ENCODE data around the gene DRC1. TPM values are rescaled to one million over a fixed set of nuclear protein-coding genes. Genes with fewer than 3 reads are reported as not detected.
A peak's percentile ranks its signal among the peaks of the same experiment; 100 is the strongest.

Gene DRC1
- total and polyA plus RNA-seq, 5 donors from 2014 or later: not detected

DNA sequence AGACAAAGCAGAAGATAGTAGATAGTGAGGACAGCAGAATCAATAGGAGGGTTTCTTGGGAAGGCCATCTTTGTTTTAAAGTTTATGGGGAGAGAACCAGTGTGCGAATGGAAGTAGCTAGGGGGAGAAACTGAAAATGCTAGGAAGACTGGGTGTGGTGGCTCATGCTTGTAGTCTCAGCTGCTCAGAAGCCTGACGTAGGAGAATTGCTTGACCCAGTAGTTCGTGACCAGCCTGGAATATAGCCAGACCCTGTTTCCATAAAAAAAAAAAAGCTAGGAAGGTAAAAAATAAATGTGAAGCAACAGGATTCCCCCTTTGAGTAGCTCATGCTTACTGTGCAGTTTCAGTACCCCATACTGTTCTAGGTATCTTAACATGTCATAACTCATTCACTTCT is 19.2 kb upstream of the DRC1 start:
- Mint-ChIP-seq H3K4me3 (no peak overlapping the region), H3K36me3 (peaks cover 36% of the 10 kb centered on the region), H3K9me3 (no peaks in the 10 kb centered on the region), H3K4me1 (peaks cover 0 to 17% (median 11%) of the 10 kb centered on the region in 4 donors), H3K27ac (peak overlapping the region in 1 of 3 donors; percentile 43), H3K27me3 (no peaks in the 10 kb centered on the region)
- ATAC-seq (ENCODE audit: low read depth in 2 of 2) (no peak), DNase-seq (no peak)
- H3K4me1 ChIP-seq (ENCODE audit: control insufficient read depth, insufficient read depth, low read length, poor library complexity, severe bottlenecking): no peaks in the 10 kb centered on the region
- H3K4me3 ChIP-seq (ENCODE audit: low read depth, low read length): no peak overlapping the region
- H3K9me3 ChIP-seq (ENCODE audit: control insufficient read depth in 2 of 2, low read length in 2 of 2): no peaks in the 10 kb centered on the region
- no peaks in the 10 kb centered on the region for H3K27me3 ChIP-seq (ENCODE audit: control insufficient read depth, insufficient read depth, low read length)
- peaks cover 30% of the 10 kb centered on the region for H3K36me3 ChIP-seq (ENCODE audit: control insufficient read depth, insufficient read depth, low read length)
- H3K27ac ChIP-seq (ENCODE audit: insufficient read depth, low read length, poor library complexity, severe bottlenecking): no peak overlapping the region

DNA sequence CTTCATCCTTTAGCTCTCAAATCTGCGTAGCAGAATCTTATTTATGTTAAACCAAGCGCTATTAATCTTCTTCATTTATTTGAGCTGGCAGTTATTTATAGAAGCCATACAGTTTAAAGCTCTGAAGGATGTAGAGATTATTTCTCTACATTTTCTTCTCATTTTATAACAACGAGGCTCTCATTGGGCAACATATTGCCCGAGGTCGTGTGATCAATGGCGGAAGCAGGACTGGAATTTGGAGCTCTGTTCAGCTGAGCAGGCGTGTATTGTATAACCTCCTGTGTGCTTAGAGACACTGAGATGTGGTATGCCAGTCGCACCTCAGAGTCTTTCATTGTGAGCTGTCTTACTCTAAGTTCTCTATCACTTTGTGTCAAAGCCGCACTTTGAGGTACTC is 17.5 kb upstream of the DRC1 start:
- no peak overlapping the region for H3K27ac ChIP-seq (ENCODE audit: insufficient read depth, low read length, poor library complexity, severe bottlenecking)
- peaks cover 26% of the 10 kb centered on the region for H3K36me3 Mint-ChIP-seq
- H3K27me3 Mint-ChIP-seq: no peaks in the 10 kb centered on the region
- H3K9me3 Mint-ChIP-seq: no peaks in the 10 kb centered on the region
- no peak for ATAC-seq (ENCODE audit: low read depth in 2 of 2)
- H3K4me3 Mint-ChIP-seq: no peak overlapping the region
- no peak for DNase-seq
- no peak overlapping the region for H3K4me3 ChIP-seq (ENCODE audit: low read depth, low read length)
- peaks cover 0 to 11% (median 2%) of the 10 kb centered on the region in 4 donors for H3K4me1 Mint-ChIP-seq
- peak overlapping the region in 1 of 3 donors; percentile 21 for H3K27ac Mint-ChIP-seq
- peaks cover 31% of the 10 kb centered on the region for H3K36me3 ChIP-seq (ENCODE audit: control insufficient read depth, insufficient read depth, low read length)
- no peaks in the 10 kb centered on the region for H3K4me1 ChIP-seq (ENCODE audit: control insufficient read depth, insufficient read depth, low read length, poor library complexity, severe bottlenecking)
- no peaks in the 10 kb centered on the region for H3K27me3 ChIP-seq (ENCODE audit: control insufficient read depth, insufficient read depth, low read length)
- no peaks in the 10 kb centered on the region for H3K9me3 ChIP-seq (ENCODE audit: control insufficient read depth in 2 of 2, low read length in 2 of 2)

DNA sequence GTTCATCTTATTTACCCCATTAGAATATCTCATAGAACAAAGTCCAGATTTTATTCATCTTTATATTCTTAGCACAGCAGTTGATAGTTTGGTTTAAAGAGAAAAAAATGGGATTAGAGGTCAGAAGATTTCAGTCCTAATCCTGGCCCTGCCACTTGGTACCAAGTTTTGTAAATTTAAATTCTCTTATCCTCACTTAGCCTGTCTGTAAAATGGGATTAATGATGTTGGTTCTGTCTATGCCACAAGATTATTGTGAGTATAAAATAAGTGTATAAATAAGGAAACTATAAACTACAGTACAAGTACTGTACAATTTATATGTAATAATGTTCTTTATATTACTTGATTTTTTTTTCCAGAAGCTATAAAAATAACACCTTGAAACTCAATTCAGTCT is 17.1 kb upstream of the DRC1 start:
- Mint-ChIP-seq H3K27ac (no peak overlapping the region), H3K9me3 (no peaks in the 10 kb centered on the region), H3K36me3 (peaks cover 28% of the 10 kb centered on the region), H3K4me3 (no peak overlapping the region), H3K4me1 (peaks cover 0 to 11% (median 2%) of the 10 kb centered on the region in 4 donors), H3K27me3 (no peaks in the 10 kb centered on the region)
- Histone ChIP-seq H3K36me3 (ENCODE audit: control insufficient read depth, insufficient read depth, low read length) (peaks cover 35% of the 10 kb centered on the region), H3K4me1 (ENCODE audit: control insufficient read depth, insufficient read depth, low read length, poor library complexity, severe bottlenecking) (no peaks in the 10 kb centered on the region), H3K4me3 (ENCODE audit: low read depth, low read length) (no peak overlapping the region), H3K9me3 (ENCODE audit: control insufficient read depth in 2 of 2, low read length in 2 of 2) (no peaks in the 10 kb centered on the region), H3K27me3 (ENCODE audit: control insufficient read depth, insufficient read depth, low read length) (no peaks in the 10 kb centered on the region), H3K27ac (ENCODE audit: insufficient read depth, low read length, poor library complexity, severe bottlenecking) (no peak overlapping the region)
- ATAC-seq (ENCODE audit: low read depth in 2 of 2): no peak
- DNase-seq: no peak

DNA sequence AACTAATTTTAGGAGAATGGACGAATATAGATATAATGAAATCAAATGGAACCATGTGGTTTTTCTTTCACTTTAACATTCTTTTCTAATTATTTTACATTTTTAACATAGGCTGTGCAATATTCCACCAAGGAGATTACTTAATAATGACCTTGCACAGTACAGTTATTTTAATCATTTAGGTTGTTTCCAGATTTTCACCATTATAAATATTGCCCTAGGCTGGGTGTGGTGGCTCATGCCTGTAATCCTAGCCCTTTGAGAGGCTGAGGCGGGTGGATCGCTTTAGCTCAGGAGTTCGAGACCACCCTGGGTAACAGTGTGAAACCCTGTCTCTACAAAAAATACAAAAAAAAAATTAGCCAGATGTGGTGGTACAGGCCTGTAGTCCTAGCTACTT is 14.5 kb upstream of the DRC1 start:
- Mint-ChIP-seq H3K4me1 (peaks cover 0 to 7% (median 0%) of the 10 kb centered on the region in 4 donors), H3K27ac (no peak overlapping the region), H3K27me3 (no peaks in the 10 kb centered on the region), H3K36me3 (peaks cover 27% of the 10 kb centered on the region), H3K4me3 (no peak overlapping the region), H3K9me3 (no peaks in the 10 kb centered on the region)
- no peaks in the 10 kb centered on the region for H3K4me1 ChIP-seq (ENCODE audit: control insufficient read depth, insufficient read depth, low read length, poor library complexity, severe bottlenecking)
- ATAC-seq (ENCODE audit: low read depth in 2 of 2) (no peak), DNase-seq (no peak)
- no peak overlapping the region for H3K27ac ChIP-seq (ENCODE audit: insufficient read depth, low read length, poor library complexity, severe bottlenecking)
- no peak overlapping the region for H3K4me3 ChIP-seq (ENCODE audit: low read depth, low read length)
- no peaks in the 10 kb centered on the region for H3K9me3 ChIP-seq (ENCODE audit: control insufficient read depth in 2 of 2, low read length in 2 of 2)
- no peaks in the 10 kb centered on the region for H3K27me3 ChIP-seq (ENCODE audit: control insufficient read depth, insufficient read depth, low read length)
- H3K36me3 ChIP-seq (ENCODE audit: control insufficient read depth, insufficient read depth, low read length): peaks cover 40% of the 10 kb centered on the region

DNA sequence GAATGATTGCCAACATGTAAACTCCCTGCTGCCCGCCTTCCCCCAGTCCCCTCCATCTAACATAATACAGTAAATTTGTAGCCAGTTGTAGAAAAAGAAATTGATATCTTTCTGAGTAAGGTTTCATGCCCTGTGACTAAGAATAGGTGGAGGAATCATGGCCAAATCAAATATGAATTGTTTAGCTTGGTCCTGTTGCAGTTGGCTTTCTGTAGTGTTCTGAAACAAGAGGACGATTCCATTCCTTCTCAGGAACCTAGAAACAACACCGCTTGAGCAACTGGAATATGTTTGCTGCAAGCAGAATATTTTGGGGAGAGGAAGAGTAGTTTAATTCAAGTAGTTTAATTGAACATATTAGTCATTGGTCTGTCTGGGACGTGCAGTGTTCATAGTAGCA is 7.0 kb upstream of the DRC1 start:
- no peak overlapping the region for H3K27ac Mint-ChIP-seq

DNA sequence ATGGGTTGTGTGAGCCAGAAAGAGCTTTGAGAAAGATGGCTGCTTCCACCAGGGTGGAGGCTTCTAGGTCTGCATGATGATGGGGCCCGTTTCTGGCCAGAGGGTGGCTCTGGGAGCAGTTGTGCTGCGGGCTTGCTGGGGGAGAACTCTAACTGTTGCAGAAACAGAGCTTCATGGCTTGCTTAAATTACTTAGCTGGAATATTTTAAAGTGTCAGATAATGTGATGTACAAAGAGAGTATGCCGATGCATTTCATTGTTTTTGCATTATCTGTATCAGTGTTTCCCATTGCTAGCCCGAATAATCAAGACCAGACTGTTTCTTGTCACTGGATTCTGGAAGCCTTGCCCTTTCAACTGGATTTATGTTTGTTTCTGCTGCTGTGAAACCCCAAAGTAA is 6.3 kb upstream of the DRC1 start:
- Mint-ChIP-seq H3K36me3 (peaks cover 3% of the 10 kb centered on the region), H3K27me3 (no peaks in the 10 kb centered on the region), H3K27ac (peak overlapping the region in 2 of 3 donors; percentile 36 to 79), H3K4me1 (peaks cover 7 to 16% (median 9%) of the 10 kb centered on the region in 4 donors), H3K4me3 (no peak overlapping the region), H3K9me3 (no peaks in the 10 kb centered on the region)
- ATAC-seq (ENCODE audit: low read depth in 2 of 2) (no peak), DNase-seq (no peak)
- no peak overlapping the region for H3K4me3 ChIP-seq (ENCODE audit: low read depth, low read length)
- H3K36me3 ChIP-seq (ENCODE audit: control insufficient read depth, insufficient read depth, low read length): peaks cover 6% of the 10 kb centered on the region
- no peak overlapping the region for H3K27ac ChIP-seq (ENCODE audit: insufficient read depth, low read length, poor library complexity, severe bottlenecking)
- H3K4me1 ChIP-seq (ENCODE audit: control insufficient read depth, insufficient read depth, low read length, poor library complexity, severe bottlenecking): no peaks in the 10 kb centered on the region
- no peaks in the 10 kb centered on the region for H3K27me3 ChIP-seq (ENCODE audit: control insufficient read depth, insufficient read depth, low read length)
- no peaks in the 10 kb centered on the region for H3K9me3 ChIP-seq (ENCODE audit: control insufficient read depth in 2 of 2, low read length in 2 of 2)

More for the DNA sequence above, 7.0 kb upstream of the DRC1 start:
- peaks cover 7 to 16% (median 8%) of the 10 kb centered on the region in 4 donors for H3K4me1 Mint-ChIP-seq
- H3K36me3 Mint-ChIP-seq: peaks cover 3% of the 10 kb centered on the region
- ATAC-seq (ENCODE audit: low read depth in 2 of 2) (no peak), DNase-seq (no peak)
- Histone ChIP-seq H3K4me1 (ENCODE audit: control insufficient read depth, insufficient read depth, low read length, poor library complexity, severe bottlenecking) (no peaks in the 10 kb centered on the region), H3K4me3 (ENCODE audit: low read depth, low read length) (no peak overlapping the region), H3K36me3 (ENCODE audit: control insufficient read depth, insufficient read depth, low read length) (peaks cover 10% of the 10 kb centered on the region), H3K27me3 (ENCODE audit: control insufficient read depth, insufficient read depth, low read length) (no peaks in the 10 kb centered on the region), H3K27ac (ENCODE audit: insufficient read depth, low read length, poor library complexity, severe bottlenecking) (no peak overlapping the region), H3K9me3 (ENCODE audit: control insufficient read depth in 2 of 2, low read length in 2 of 2) (no peaks in the 10 kb centered on the region)
- no peak overlapping the region for H3K4me3 Mint-ChIP-seq
- no peaks in the 10 kb centered on the region for H3K27me3 Mint-ChIP-seq
- no peaks in the 10 kb centered on the region for H3K9me3 Mint-ChIP-seq

DNA sequence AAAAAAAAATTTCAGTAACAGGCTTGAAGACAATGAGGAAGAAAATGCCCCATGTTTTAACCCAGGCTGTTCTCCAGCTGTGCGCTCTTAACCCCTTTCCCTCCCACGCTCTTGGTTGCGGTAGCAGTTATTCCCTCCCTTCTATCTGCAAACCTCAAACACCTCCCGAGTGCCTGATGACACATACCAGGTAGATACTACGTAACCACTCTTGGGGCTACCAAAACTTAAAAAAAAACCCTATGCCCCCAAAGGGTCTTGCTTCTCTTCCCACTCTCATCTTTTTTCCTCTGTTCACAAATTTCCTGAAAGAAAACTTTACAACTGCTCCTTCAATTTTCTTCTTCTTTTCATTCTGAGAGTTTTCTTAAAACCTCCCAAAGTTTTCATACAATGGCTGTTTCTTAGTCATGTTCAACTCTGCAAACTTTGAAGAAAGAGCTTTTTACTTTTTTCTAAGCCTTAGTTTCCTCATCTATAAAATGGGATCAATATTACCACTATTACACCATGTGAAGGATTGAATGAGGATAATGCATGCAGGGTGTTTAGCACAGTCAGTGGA is 4.9 kb upstream of the DRC1 start:
- DNase-seq (no peak), ATAC-seq (ENCODE audit: low read depth in 2 of 2) (no peak)
- Histone ChIP-seq H3K4me1 (ENCODE audit: control insufficient read depth, insufficient read depth, low read length, poor library complexity, severe bottlenecking) (peaks cover 3% of the 10 kb centered on the region), H3K4me3 (ENCODE audit: low read depth, low read length) (no peak overlapping the region), H3K27me3 (ENCODE audit: control insufficient read depth, insufficient read depth, low read length) (no peaks in the 10 kb centered on the region), H3K27ac (ENCODE audit: insufficient read depth, low read length, poor library complexity, severe bottlenecking) (no peak overlapping the region), H3K36me3 (ENCODE audit: control insufficient read depth, insufficient read depth, low read length) (peaks cover 6% of the 10 kb centered on the region), H3K9me3 (ENCODE audit: control insufficient read depth in 2 of 2, low read length in 2 of 2) (no peaks in the 10 kb centered on the region)
- peaks cover 7 to 16% (median 9%) of the 10 kb centered on the region in 4 donors for H3K4me1 Mint-ChIP-seq
- peak overlapping the region in 1 of 3 donors; percentile 65 for H3K27ac Mint-ChIP-seq
- H3K36me3 Mint-ChIP-seq: no peaks in the 10 kb centered on the region
- H3K4me3 Mint-ChIP-seq: peak overlapping the region in 1 of 4 donors; percentile 15
- no peaks in the 10 kb centered on the region for H3K27me3 Mint-ChIP-seq
- no peaks in the 10 kb centered on the region for H3K9me3 Mint-ChIP-seq

DNA sequence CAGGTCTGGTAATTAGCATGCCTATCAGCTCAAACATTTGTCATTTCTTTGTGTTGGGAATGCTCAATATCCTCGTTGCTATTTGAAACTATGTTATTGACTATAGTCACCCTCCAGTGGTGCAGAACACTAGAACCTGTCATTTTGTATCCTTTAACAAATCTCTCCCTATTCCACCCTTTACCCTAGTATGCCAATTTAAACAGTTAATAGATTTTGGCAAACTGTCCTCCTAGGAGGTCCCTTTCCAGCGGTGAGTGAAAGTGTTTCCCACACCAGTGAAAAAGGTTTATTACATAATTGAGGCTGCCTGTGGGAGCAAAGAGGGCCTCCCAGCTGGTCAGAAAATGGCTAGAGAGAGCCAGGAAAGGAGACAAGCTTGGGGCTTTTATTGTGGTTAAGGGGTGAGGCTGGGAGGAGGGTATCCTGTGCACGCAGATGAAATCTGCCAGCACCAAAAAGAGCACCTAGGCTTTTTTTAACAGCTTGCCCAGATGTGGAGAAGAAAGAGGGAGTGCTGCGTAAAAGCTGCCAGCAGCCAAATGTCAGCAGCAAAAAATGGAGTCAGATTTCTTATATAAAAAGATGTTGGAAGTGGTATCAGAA is 1.8 kb upstream of the DRC1 start:
- Histone ChIP-seq H3K4me1 (ENCODE audit: control insufficient read depth, insufficient read depth, low read length, poor library complexity, severe bottlenecking) (peaks cover 7% of the 10 kb centered on the region), H3K9me3 (ENCODE audit: control insufficient read depth in 2 of 2, low read length in 2 of 2) (no peaks in the 10 kb centered on the region), H3K27me3 (ENCODE audit: control insufficient read depth, insufficient read depth, low read length) (peaks cover 2% of the 10 kb centered on the region), H3K36me3 (ENCODE audit: control insufficient read depth, insufficient read depth, low read length) (peaks cover 6% of the 10 kb centered on the region), H3K27ac (ENCODE audit: insufficient read depth, low read length, poor library complexity, severe bottlenecking) (no peak overlapping the region), H3K4me3 (ENCODE audit: low read depth, low read length) (no peak overlapping the region)
- no peaks in the 10 kb centered on the region for H3K36me3 Mint-ChIP-seq
- peak overlapping the region in 1 of 3 donors; percentile 23 for H3K27ac Mint-ChIP-seq
- ATAC-seq (ENCODE audit: low read depth in 2 of 2) (no peak), DNase-seq (no peak)
- peaks cover 7 to 13% (median 8%) of the 10 kb centered on the region in 4 donors for H3K4me1 Mint-ChIP-seq
- H3K9me3 Mint-ChIP-seq: no peaks in the 10 kb centered on the region
- H3K4me3 Mint-ChIP-seq: no peak overlapping the region
- H3K27me3 Mint-ChIP-seq: peaks cover 13% of the 10 kb centered on the region
